Measurements from ENCODE around the gene TUSC2. TPM values are rescaled to one million over a fixed set of nuclear protein-coding genes. Genes with fewer than 3 reads are reported as not detected.

The TUSC2 gene
- total and polyA plus RNA-seq, 2 of the 13 experiments (the other 11 are each of a cell fraction or from before 2014, with no cell fraction given): 36.7 to 39.1 TPM

DNA sequence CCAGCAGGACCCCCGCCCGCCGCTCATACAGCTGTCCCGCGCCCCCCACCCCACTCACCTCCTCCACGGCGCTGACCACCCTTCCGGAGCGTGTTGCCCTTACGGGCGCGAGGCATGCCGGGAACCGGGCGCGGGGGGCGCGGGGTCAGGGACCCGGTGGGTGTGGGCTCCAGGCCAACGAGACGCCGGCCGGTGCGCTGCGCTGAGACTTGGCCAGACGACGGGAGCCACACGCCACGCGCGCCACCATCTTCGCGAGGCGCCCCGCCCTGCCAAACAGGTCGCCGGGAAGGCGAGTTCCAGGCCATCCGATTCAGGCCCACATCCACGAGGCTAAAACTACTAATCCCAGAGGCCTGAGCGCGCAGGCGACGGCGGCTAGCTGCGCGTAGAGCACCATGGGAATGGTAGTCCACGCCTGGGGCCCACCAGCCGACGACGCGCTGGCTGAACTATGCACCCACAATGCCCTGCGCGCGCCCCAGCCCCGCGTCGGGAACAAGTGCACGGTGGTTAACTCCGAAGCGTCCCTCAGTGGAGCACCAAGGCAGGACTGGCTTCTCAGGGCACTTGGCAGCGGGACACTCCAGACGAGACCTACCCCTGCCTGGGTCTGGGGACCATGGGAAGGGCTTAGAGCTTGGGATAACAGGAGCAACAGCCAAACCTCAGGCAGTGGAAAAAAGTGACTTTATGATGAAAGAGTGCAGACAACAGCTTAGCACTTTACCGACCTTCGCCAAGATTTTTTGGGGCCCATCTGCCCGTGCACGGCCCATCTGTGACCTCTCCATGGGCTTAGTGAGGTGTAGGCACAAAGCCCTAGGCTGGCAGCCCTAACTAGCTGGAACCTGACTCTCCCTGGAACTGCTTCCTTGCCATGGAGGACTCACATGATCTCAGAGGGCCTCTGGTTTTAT lies 35.6 kb downstream of the TUSC2 start, which contains the start of gene IFRD2 (continued):
- no peak for TF ChIP-seq ZNF10 (CRISPR knock-in tag; IDR thresholded peaks at IDR 0.05; ENCODE audit: borderline replicate concordance, low read depth)
- TF ChIP-seq RAD21 (CRISPR knock-in tag; IDR thresholded peaks at IDR 0.05): peak; percentile 31; the same call in 1 of the 2 replicates
- TF ChIP-seq, protein P1, sequence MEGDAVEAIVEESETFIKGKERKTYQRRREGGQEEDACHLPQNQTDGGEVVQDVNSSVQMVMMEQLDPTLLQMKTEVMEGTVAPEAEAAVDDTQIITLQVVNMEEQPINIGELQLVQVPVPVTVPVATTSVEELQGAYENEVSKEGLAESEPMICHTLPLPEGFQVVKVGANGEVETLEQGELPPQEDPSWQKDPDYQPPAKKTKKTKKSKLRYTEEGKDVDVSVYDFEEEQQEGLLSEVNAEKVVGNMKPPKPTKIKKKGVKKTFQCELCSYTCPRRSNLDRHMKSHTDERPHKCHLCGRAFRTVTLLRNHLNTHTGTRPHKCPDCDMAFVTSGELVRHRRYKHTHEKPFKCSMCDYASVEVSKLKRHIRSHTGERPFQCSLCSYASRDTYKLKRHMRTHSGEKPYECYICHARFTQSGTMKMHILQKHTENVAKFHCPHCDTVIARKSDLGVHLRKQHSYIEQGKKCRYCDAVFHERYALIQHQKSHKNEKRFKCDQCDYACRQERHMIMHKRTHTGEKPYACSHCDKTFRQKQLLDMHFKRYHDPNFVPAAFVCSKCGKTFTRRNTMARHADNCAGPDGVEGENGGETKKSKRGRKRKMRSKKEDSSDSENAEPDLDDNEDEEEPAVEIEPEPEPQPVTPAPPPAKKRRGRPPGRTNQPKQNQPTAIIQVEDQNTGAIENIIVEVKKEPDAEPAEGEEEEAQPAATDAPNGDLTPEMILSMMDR (CRISPR knock-in tag; IDR thresholded peaks at IDR 0.05): peak; percentile 53
- no peak for TF ChIP-seq FOXM1 (CRISPR knock-in tag; IDR thresholded peaks at IDR 0.05)
- TF ChIP-seq ZNF878 (CRISPR knock-in tag; IDR thresholded peaks at IDR 0.05): no peak
- TF ChIP-seq, protein P2, sequence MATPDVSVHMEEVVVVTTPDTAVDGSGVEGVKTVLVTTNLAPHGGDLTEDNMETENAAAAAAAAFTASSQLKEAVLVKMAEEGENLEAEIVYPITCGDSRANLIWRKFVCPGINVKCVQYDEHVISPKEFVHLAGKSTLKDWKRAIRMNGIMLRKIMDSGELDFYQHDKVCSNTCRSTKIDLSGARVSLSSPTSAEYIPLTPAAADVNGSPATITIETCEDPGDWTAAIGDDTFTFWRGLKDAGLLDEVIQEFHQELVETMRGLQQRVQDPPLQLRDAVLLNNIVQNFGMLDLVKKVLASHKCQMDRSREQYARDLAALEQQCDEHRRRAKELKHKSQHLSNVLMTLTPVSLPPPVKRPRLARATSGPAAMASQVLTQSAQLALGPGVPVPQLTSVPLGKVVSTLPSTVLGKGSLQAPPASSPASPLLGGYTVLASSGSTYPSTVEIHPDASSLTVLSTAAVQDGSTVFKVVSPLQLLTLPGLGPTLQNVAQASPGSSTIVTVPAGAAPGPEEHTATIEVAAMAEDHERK (CRISPR knock-in tag; IDR thresholded peaks at IDR 0.05; ENCODE audit: low read depth): peak; percentile 93
- TF ChIP-seq NFYC (CRISPR knock-in tag; IDR thresholded peaks at IDR 0.05): peak; percentile 48; the same call in 1 of the 2 replicates
- no peak for TF ChIP-seq ZNF550 (CRISPR knock-in tag; IDR thresholded peaks at IDR 0.05; ENCODE audit: borderline replicate concordance)
- TF ChIP-seq, protein P3, sequence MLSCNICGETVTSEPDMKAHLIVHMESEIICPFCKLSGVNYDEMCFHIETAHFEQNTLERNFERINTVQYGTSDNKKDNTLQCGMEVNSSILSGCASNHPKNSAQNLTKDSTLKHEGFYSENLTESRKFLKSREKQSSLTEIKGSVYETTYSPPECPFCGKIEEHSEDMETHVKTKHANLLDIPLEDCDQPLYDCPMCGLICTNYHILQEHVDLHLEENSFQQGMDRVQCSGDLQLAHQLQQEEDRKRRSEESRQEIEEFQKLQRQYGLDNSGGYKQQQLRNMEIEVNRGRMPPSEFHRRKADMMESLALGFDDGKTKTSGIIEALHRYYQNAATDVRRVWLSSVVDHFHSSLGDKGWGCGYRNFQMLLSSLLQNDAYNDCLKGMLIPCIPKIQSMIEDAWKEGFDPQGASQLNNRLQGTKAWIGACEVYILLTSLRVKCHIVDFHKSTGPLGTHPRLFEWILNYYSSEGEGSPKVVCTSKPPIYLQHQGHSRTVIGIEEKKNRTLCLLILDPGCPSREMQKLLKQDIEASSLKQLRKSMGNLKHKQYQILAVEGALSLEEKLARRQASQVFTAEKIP (CRISPR knock-in tag; IDR thresholded peaks at IDR 0.05; ENCODE audit: borderline replicate concordance): no peak
- no peak for TF ChIP-seq HMG20A (CRISPR knock-in tag; IDR thresholded peaks at IDR 0.05; ENCODE audit: borderline replicate concordance)
- no peak for TF ChIP-seq PAF1 (CRISPR knock-in tag; IDR thresholded peaks at IDR 0.05)
- TF ChIP-seq PAX8 (CRISPR knock-in tag; IDR thresholded peaks at IDR 0.05; ENCODE audit: borderline replicate concordance): no peak
- peak; percentile 96 for TF ChIP-seq TBL1XR1 (IDR thresholded peaks at IDR 0.05; ENCODE audit: borderline replicate concordance, low read length, partially characterized antibody)
- TF ChIP-seq ZNF773 (CRISPR knock-in tag; IDR thresholded peaks at IDR 0.05; ENCODE audit: borderline replicate concordance): no peak
- TF ChIP-seq NBN (conservative IDR thresholded peaks at IDR 0.05): no peak
- peak; percentile 59; the same call in 1 of the 2 replicates for TF ChIP-seq SALL2 (CRISPR knock-in tag; IDR thresholded peaks at IDR 0.05)
- TF ChIP-seq, protein P4, sequence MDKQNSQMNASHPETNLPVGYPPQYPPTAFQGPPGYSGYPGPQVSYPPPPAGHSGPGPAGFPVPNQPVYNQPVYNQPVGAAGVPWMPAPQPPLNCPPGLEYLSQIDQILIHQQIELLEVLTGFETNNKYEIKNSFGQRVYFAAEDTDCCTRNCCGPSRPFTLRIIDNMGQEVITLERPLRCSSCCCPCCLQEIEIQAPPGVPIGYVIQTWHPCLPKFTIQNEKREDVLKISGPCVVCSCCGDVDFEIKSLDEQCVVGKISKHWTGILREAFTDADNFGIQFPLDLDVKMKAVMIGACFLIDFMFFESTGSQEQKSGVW (CRISPR knock-in tag; IDR thresholded peaks at IDR 0.05; ENCODE audit: borderline replicate concordance): no peak
- no peak for TF ChIP-seq NR1H2 (CRISPR knock-in tag; IDR thresholded peaks at IDR 0.05; ENCODE audit: borderline replicate concordance, low read depth)
- peak; percentile 98 for TF ChIP-seq HOXA3 (CRISPR knock-in tag; IDR thresholded peaks at IDR 0.05)

Data from HepG2 (cell line).